Coronary artery (tissue), 2 donors: ENCODE data around the gene SAG.

Source experiments
- DNase-seq: peaks from one replicate; pipeline ENCODE4 v3.0.0-alpha.2; 2017; ENCODE audit warnings: low spot score
- H3K27ac ChIP-seq, 2 donors: fragments of 200-600 bp; sonication (generic); one replicate each; pipeline ENCODE4 v1.5.1; 2016 to 2019
- H3K4me3 ChIP-seq: fragments of 200-600 bp; sonication (generic); 2 replicates; pipeline ENCODE4 v1.5.1; 2016; ENCODE audit warnings: mild to moderate bottlenecking, moderate library complexity
- CTCF ChIP-seq: fragments of 200-600 bp; sonication (generic); IDR thresholded peaks from one replicate; pipeline ENCODE4 v1.5.1; 2019; ENCODE audit warnings: antibody characterized with exemption

SAG gene

GRCh38 chr2:233273120-233273519 is 34.5 kb upstream of the SAG start:
- no peak for TF ChIP-seq CTCF
- Histone ChIP-seq H3K4me3 (no peak overlapping the region), H3K27ac (no peak overlapping the region)
- no peak for DNase-seq

- no peak for DNase-seq
- no peak for TF ChIP-seq CTCF
- Histone ChIP-seq H3K27ac (no peak overlapping the region), H3K4me3 (no peak overlapping the region)
Measured at GRCh38 chr2:233275223-233275622, 32.4 kb upstream of the SAG start.

GRCh38 chr2:233278921-233279320 is 28.7 kb upstream of the SAG start:
- Histone ChIP-seq H3K27ac (no peak overlapping the region), H3K4me3 (no peak overlapping the region)
- no peak for TF ChIP-seq CTCF
- no peak for DNase-seq

GRCh38 chr2:233280114-233280693 is 27.4 kb upstream of the SAG start:
- TF ChIP-seq CTCF: no peak
- H3K4me3 ChIP-seq: no peak overlapping the region

GRCh38 chr2:233281553-233281952 is 26.1 kb upstream of the SAG start:
- no peak for TF ChIP-seq CTCF

More at GRCh38 chr2:233280114-233280693, 27.4 kb upstream of the SAG start:
- H3K27ac ChIP-seq: no peak overlapping the region
- DNase-seq: no peak

GRCh38 chr2:233281992-233282603 is 25.5 kb upstream of the SAG start:
- no peak for DNase-seq
- H3K4me3 ChIP-seq: no peak overlapping the region
- TF ChIP-seq CTCF: no peak
- H3K27ac ChIP-seq: no peak overlapping the region

More at GRCh38 chr2:233281553-233281952, 26.1 kb upstream of the SAG start:
- no peak for DNase-seq
- Histone ChIP-seq H3K4me3 (no peak overlapping the region), H3K27ac (no peak overlapping the region)

GRCh38 chr2:233285921-233286320 is 21.7 kb upstream of the SAG start:
- no peak overlapping the region for H3K27ac ChIP-seq
- H3K4me3 ChIP-seq: no peak overlapping the region
- no peak for TF ChIP-seq CTCF
- no peak for DNase-seq
